ENCODE results near the gene ZNF521.

The ZNF521 gene

GRCh38 chr18:25125680-25126079 is 226.3 kb downstream of the ZNF521 start:
- no peak for DNase-seq (ENCODE audit: low read depth)

DNA sequence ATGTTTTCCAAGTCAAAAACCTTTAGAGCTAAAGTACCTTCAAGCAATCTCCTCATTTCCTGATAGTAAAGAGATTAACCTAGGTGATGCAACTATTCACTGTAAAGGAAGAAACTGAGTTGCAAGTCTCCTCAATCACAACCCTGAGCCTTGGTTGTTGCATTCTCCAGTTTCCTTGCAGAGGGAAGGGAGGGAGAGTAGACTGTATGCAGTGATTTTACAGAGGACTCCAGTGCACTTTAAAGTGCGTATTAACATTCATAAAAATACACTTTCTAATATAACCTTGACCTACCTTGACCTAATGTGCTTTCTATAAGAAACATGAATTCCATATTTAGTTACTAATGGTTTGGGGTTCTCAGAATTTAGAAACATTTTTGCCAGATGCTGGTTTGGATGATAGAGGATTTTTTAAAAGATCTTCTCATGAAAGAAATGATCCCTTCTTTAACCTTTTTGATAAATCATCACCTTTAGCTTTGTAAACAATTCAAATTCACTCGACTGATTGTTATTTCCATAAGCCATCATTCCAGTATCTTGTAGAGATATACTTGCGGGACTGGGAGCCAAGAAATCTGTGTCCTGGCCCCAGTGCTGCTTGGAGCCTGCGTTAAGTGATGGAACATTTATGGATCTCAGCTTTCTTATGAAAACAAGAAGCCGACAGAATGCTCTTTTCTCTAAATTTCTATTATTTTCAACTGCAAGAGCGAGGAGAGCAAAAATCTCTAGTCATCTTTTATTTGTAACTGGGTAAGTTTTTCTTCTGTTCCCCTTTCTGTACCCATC is 228.3 kb downstream of the ZNF521 start:
- DNase-seq (ENCODE audit: low read depth), result no peak

DNA sequence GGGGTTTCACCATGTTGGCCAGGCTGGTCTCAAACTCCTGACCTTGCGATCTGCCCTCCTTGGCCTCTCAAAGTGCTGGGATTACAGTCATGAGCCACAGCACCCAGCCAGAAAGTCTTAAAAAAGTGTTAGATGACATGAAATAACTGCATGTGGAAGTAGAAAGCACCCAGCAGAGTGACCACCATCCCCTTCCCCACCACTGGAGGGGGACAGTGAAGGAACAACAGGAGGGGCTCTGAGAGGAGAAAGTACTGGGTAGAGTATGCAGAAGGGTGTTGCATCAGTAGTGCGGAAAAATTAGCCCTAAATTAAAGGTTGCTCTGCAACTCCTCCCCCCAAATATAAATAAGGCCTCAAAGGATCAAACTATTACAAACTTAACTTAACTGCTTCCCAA is 230.5 kb downstream of the ZNF521 start:
- no peak for DNase-seq (ENCODE audit: low read depth)

GRCh38 chr18:25113566-25113965 is 238.4 kb downstream of the ZNF521 start:
- DNase-seq (ENCODE audit: low read depth), result no peak

DNA sequence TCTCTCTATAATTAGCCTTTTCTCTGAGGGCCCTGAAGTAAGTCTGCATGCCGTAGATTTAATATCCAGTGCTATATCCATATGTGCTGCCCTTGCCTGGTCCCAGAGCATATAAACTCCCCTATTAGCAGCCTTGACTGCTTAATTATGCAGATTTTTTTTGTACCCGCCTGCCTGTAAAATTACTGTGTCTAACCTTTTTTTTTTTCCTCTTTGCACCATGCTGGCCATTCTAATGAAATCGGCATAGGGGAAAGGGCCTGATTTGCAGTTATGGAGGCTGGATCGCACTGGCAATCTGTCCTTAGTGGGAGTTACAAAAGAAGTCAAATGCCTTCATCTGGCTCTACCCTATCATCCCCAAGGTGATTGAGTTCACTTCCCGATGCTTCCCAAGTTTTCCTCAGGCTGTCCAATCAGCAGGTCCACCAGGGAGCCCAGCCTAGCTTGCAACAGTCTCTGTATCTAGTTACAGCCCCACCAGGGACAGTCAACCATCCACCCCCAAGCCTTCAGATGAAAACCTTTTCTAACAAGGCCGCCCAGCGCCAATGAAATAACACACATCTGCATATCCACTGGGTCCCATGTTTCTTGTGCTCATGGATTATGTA is 239.0 kb downstream of the ZNF521 start:
- no peak for DNase-seq (ENCODE audit: low read depth)

- no peak for DNase-seq (ENCODE audit: low read depth)
These were observed 240.3 kb downstream of the ZNF521 start for GRCh38 chr18:25111377-25112288.

DNA sequence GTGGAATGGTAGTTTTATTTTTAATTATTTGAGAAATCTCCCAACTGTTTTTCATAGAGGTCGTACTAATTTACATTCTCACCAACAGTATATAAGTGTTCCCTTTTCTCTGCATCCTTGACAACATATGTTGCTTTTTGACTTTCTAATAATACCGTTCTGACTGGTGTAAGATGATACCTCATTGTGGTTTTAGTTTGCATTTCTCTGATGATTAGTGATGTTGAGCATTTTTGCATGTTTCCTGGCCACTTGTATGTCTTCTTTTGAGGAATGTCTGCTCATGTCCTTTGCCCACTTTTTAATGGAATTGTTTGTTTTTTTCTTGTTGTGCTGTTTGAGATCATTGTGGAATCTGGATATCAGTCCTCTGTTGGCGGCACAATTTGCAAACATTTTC is 242.5 kb downstream of the ZNF521 start:
- no peak for DNase-seq (ENCODE audit: low read depth)

DNA sequence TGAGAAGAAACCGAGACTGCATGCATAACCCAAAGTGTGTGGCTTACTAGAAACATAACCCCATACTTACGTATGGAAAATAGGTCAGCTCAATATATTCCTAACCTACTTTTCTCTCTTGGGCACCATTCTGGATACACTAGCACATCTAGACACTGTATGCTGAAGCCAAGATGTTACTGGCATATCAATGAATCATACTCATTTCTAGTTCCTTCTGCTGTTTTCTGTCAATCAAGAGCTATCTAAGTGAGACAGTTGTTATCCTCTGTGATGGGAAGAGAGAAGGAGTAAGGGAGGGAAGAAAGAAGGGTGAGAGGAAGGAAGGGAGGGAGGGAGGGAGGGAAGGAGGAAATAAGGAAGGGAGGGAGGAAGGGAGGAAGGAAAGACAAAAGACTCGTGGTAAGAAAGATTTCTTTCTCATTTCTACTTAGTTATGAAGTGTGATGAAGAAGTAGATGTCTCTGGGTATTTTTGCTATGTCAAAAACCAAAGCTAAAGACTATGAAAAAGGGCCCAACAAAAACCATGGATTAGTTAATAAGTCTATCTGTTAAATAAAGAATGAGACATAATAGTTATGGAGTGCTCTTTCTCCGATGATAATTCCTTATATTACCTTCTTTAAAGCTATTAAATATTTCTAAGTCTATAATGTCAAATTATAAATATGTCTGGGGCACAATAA is 248.4 kb downstream of the ZNF521 start:
- DNase-seq (ENCODE audit: low read depth), result no peak

- no peak for DNase-seq (ENCODE audit: low read depth)
These were observed 249.3 kb downstream of the ZNF521 start for GRCh38 chr18:25102662-25103061.

GRCh38 chr18:25100418-25100817 is 251.5 kb downstream of the ZNF521 start:
- DNase-seq (ENCODE audit: low read depth), result no peak

GRCh38 chr18:25099895-25100294 is 252.1 kb downstream of the ZNF521 start:
- no peak for DNase-seq (ENCODE audit: low read depth)

DNA sequence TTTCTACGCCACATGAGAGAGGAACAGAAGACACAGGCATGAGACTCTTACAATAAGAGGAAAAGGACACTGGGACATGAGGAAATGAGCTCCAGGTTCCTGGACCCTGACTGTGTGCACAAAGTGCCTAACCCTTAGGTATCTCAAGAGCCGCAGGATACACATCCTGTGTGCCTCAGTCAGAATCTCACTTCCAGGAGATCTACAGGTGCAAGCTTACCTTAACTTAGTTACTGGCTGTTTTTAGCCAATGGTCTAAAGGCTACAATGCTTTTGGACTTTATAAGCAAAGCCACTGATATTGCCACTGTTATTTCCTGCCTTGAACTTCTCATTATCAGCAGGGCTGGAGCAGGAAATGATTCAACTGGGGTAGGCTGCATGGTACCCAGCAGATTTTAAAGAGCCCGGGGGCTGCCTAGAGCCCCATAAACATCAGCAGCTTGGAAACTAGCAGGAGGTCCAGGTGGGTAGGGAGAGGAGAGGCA is 254.4 kb downstream of the ZNF521 start:
- DNase-seq (ENCODE audit: low read depth), result no peak

DNA sequence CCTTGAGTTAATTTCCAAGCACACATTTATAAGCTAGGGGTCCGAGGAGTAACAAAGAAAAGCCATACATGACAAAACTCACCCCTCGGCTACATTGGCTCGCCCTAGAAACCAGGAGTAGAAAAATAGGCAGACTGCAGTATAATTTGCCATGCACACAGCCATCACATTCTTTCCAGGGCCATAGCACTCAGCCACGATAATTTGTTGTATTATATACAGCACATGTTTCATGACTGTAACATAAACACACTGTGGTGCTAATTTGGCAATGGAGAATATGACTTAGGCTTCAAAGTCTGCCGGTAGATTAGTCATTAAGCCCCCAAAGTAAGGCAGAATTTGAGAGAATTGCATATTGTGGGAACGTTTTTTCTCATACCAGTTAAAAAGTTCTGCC is 254.9 kb downstream of the ZNF521 start:
- no peak for DNase-seq (ENCODE audit: low read depth)

GRCh38 chr18:25093141-25093540 is 258.8 kb downstream of the ZNF521 start:
- DNase-seq (ENCODE audit: low read depth), result no peak

DNA sequence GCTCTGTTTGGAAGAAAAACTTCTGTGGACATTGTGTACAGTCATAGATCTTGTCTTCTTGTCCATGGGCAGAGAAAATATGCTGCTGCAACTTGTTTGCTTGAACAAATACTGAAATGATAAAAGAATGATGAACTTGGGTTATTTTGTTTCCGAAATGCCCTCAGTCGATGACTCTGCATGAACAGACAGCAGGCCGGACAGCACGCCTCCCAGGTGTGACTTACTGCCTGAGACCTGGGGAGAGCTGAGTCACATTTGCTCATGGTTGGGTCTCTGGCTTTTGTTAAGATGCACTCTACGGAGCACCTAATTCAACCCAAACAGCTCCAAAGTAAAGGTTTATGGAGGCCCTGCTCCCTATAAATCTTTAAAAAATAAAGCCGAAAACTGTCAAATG is 262.5 kb downstream of the ZNF521 start:
- DNase-seq (ENCODE audit: low read depth), result no peak

DNA sequence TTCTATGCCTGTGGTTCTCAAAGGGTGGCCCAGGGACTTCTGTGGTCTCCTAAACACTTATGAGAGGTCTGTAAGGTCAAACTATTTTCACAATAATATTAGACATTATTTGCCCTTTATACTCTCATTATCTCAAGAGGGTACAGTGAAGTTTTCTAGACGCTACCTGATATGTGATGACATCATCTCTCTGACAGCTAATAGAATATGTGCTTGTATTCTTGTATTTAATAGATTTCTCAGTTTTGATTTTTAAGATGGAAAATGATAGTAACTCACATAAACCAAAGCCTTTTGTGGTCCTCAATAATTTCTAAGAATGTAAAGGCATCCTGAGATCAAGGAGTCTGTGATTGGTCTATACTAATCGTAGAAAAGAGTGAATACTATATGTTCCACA is 265.1 kb downstream of the ZNF521 start:
- DNase-seq (ENCODE audit: low read depth), result no peak

GRCh38 chr18:25081001-25081400 is 271.0 kb downstream of the ZNF521 start:
- no peak for DNase-seq (ENCODE audit: low read depth)

GRCh38 chr18:25080211-25080610 is 271.8 kb downstream of the ZNF521 start:
- no peak for DNase-seq (ENCODE audit: low read depth)

DNA sequence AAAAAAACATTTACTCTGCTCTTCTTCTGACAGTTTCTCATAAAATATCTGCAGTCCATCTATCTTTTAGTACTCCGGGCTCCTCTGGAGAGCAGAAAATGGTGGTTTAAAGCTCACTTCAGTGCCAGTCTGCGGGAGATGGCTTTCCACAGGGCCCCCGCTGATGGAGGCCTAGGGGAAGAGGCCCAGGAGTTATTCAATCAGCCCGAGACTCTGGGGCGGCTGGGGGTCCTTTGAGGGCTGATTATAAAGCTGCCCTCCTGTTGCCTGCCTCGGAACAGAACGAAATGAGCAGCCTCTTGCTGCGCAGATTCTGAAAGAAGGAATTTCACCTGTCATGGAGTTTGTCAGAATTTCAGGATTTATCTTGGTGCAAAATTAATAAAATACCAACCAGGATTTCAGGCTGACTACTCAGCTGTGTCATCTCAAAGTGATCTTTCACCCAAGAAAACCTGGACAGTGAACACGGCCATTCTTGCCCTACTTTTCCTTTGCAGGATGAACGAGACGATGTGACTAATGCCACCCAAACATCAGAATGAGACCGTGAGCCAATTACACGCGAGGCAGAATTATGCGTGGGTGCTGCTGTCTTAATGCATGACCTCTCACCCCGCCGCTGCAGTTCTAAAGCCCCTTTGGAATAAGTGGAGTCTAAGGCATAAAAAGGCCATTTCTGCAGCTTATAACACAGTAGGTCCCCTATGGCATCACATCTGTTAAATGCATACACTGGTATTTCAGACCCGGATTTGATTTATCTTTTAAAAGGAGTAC is 273.8 kb downstream of the ZNF521 start:
- no peak for DNase-seq (ENCODE audit: low read depth)

GRCh38 chr18:25077038-25077943 is 274.7 kb downstream of the ZNF521 start:
- no peak for DNase-seq (ENCODE audit: low read depth)
